Prostate gland (tissue), 2 donors: Measurements from ENCODE around the gene MYO5B.

ENCODE experiments used
- CTCF ChIP-seq, 4 experiments: fragments of 200-600 bp in 2 of 4; fragments of 450-650 bp in 2 of 4; sonication (generic) in 2 of 4; IDR thresholded peaks; 1 replicate in 3 of 4; 2 replicates in 1 of 4; pipeline ENCODE4 v1.5.1; 2016 to 2019; ENCODE audit warnings: antibody characterized with exemption in 4 of 4, mild to moderate bottlenecking in 2 of 4, moderate library complexity in 2 of 4
- POLR2A ChIP-seq: fragments of 450-650 bp; IDR thresholded peaks from one replicate; pipeline ENCODE4 v1.6.1; 2016; ENCODE audit warnings: antibody characterized with exemption, mild to moderate bottlenecking

- no peak for TF ChIP-seq POLR2A
- no peak for TF ChIP-seq CTCF (IDR thresholded peaks at IDR 0.05)
Measured at GRCh38 chr18:49997558-49997957, 197.4 kb downstream of the MYO5B start.
